Left hindlimb (tissue), 1 donor: ENCODE results near the gene CHN1.

Experiments
- DNase-seq: peaks from one replicate; pipeline ENCODE4 v3.0.0-alpha.2; 2018

CHN1 gene

GRCh38 chr2:175004980-175005732 is at the start of gene CHN1:
Gene CHN1 (minus strand): TSS chr2:175005381. CDS start chr2:175004912, 469 bp downstream.
- peak; percentile 84 for DNase-seq

- no peak for DNase-seq
These were observed 49.2 kb upstream of the CHN1 start for GRCh38 chr2:175054340-175054739.

- DNase-seq, result no peak
These were observed 44.5 kb upstream of the CHN1 start for GRCh38 chr2:175049661-175050060.

- no peak for DNase-seq
These were observed 43.1 kb upstream of the CHN1 start for GRCh38 chr2:175048275-175048674.

- no peak for DNase-seq
These were observed 34.3 kb upstream of the CHN1 start for GRCh38 chr2:175039490-175039889.

GRCh38 chr2:175039031-175039430 is 33.9 kb upstream of the CHN1 start:
- DNase-seq, result no peak

- no peak for DNase-seq
These were observed 32.8 kb upstream of the CHN1 start for GRCh38 chr2:175037941-175038340.

GRCh38 chr2:175036582-175037018 is 31.4 kb upstream of the CHN1 start:
- DNase-seq, result no peak

GRCh38 chr2:175035806-175036205 is 30.6 kb upstream of the CHN1 start:
- no peak for DNase-seq

GRCh38 chr2:175034716-175035115 is 29.5 kb upstream of the CHN1 start:
- no peak for DNase-seq

- DNase-seq, result peak; percentile 37
These were observed 25.4 kb upstream of the CHN1 start for GRCh38 chr2:175030380-175031271.

- no peak for DNase-seq
These were observed 22.6 kb upstream of the CHN1 start for GRCh38 chr2:175027755-175028154.

- no peak for DNase-seq
These were observed 21.2 kb upstream of the CHN1 start for GRCh38 chr2:175026385-175026784.

- no peak for DNase-seq
These were observed 20.8 kb upstream of the CHN1 start for GRCh38 chr2:175025946-175026345.

GRCh38 chr2:175025233-175025632 is 20.1 kb upstream of the CHN1 start:
- no peak for DNase-seq

- no peak for DNase-seq
These were observed 17.7 kb upstream of the CHN1 start for GRCh38 chr2:175022923-175023322.

GRCh38 chr2:175019566-175020327 is 14.6 kb upstream of the CHN1 start:
- DNase-seq, result no peak

GRCh38 chr2:175017618-175018414 is 12.6 kb upstream of the CHN1 start:
- DNase-seq, result no peak

GRCh38 chr2:175015340-175015739 is 10.2 kb upstream of the CHN1 start:
- DNase-seq, result no peak

GRCh38 chr2:175012516-175012915 is 7.3 kb upstream of the CHN1 start:
- no peak for DNase-seq

- no peak for DNase-seq
These were observed 6.3 kb upstream of the CHN1 start for GRCh38 chr2:175011505-175011904.

GRCh38 chr2:175010848-175011254 is 5.7 kb upstream of the CHN1 start:
- no peak for DNase-seq
